ENCODE measurements around the gene MACF1.
A peak's percentile ranks its signal among the peaks of the same experiment; 100 is the strongest.
"Not testable (repeated sequence)": the region's sequence is repeated elsewhere in the genome, so short reads cannot be mapped to it uniquely, and the experiment has no call there.

Gene MACF1

DNA sequence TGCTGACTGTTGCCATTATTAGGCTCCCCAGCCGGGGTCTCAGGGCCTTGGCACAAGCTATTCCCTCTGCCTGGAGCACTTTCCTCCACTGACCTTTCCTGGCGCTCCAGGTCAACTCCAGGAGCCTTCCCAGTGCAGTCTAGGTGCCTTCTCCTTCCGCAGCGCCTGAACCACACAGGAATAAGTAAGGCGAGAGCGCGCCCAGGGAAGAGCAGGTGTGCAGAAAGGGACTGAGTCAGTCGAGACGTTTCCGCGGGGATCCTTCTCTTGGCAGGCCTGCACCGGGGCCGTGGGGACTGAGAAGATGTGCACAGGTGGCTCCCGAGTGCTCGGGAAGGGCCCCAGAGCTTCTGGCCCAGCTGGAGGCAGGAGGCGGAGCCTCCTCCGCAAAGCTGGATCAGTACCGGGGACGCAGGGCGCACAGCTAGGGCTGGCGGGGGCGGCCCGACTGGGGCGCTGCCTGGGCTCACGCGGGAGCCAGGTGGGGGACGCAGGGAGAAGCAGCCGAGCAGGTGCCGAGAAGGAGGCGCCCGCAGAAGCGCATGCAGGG, 286.2 kb downstream of the MACF1 start:
- DNase-seq (ENCODE audit: low read depth in 2 of 2) = no peak

DNA sequence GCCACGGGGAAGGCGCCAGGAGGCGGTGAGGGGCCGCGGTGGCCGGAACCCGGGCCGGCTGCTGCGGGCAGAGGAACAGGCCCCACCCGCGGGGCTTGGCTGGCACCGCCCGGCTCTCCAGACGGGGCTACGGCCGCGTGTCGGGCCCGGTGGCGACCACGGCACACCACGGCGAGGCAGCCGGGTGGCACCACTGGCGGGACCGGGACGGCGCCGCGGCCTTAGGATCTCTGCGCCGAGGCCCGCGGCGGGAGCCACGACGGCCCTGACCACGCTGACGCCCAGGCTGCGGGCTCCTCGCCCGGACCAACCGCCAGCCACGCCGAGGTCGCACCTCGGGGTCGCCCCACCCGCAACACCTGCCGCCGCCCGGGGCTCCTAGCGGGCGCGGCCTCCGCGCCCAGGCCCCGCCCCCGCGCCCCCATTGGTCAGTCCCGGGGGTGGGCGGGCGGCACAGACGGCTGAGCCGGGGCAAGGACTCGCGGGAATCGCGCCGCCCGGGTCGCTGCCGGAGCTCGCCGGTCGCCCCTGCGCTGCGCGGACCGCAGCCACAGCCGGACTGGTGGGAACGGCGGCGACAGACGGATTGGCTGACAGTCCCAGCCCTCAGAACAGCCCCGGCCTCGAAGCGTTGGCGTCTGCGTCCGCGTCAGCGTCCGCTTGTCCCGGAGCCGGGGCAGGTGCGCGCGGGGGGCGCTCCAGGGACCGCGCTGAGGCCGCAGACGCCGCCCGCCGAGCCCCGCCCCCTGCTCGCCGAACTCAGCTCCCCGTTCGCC, 286.8 kb downstream of the MACF1 start, which contains the start of gene BMP8A:
Gene BMP8A (plus strand): TSS at position 491 of the 776 bp plus-strand sequence. CDS start 356 bp downstream, outside the sequence.
- peak; percentile 49 to 50 for DNase-seq (ENCODE audit: low read depth in 2 of 2)

DNA sequence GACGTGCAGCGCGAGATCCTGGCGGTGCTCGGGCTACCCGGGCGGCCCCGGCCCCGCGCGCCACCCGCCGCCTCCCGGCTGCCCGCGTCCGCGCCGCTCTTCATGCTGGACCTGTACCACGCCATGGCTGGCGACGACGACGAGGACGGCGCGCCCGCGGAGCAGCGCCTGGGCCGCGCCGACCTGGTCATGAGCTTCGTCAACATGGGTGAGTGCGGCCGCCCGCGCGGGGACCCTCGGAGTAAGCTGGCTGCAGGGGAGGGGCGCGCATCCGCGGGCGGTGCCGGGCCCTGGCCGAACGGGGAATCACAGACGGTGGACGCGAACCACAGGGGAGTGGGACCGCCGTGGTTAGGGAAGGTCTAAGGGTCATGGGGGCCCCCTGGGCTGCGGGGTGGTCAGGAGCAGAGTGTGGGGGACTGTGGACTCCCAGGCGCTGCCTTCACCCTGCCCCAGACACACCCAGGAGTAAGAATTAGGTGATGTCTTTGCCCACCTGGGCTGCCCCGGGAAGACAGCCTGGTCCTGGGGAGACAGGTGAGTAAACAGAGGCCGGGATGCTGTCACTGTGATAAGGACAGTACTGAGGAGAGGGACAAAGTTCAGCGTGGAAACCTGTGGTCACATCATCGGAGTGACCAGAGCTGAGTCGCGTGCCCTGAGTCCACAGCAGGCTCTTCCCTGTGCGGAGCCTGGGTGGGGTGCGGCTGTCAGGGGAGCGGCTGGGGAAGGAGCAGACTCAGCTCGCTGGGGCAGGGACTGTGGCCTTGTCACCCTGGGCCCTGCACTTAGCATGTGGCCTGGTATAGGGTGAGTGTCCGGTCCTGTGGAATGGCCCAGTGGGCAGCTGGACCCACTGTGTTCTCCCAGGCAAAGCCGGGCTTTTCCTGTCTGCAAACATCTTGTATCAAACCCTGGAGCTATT, 287.9 kb downstream of the MACF1 start:
- not testable (repeated sequence) for DNase-seq (ENCODE audit: low read depth in 2 of 2)

DNA sequence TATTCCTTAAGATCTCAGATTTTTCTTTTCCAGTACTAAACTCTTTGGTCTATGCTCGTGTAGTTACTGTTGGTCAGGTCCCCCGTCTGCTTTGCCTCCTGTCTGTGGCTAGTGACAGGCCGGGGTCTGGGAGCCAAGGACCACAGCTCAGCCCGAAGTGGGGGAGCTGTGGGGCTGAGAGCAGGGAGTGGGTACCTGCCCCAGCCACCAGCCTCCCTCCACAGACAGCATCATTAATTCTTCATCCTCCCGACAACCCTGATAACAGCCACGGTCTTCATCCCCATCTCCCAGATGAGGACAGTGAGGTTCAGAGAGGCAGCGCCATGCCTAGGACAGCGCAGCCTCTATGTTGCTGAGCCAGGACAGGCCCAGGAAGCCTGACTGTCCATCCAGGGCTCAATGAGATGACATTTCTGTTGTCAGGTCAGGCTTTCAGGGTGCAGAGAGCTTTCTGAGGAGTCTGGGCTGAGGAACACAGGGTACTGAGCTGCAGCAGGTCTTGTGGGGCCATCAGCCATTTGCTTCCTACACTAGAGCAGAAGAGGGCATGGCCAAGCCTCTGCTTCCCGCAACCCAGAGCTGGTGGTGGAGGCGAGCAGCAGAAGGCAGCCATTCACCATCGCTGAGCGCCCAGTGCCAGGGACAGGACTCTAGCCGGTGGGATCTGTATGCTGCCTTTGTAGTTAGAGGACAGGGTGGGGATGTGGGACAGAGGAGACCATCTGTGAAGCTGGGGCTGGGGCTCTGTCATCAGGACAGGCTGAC, 288.7 kb downstream of the MACF1 start:
- not testable (repeated sequence) for DNase-seq (ENCODE audit: low read depth in 2 of 2)

DNA sequence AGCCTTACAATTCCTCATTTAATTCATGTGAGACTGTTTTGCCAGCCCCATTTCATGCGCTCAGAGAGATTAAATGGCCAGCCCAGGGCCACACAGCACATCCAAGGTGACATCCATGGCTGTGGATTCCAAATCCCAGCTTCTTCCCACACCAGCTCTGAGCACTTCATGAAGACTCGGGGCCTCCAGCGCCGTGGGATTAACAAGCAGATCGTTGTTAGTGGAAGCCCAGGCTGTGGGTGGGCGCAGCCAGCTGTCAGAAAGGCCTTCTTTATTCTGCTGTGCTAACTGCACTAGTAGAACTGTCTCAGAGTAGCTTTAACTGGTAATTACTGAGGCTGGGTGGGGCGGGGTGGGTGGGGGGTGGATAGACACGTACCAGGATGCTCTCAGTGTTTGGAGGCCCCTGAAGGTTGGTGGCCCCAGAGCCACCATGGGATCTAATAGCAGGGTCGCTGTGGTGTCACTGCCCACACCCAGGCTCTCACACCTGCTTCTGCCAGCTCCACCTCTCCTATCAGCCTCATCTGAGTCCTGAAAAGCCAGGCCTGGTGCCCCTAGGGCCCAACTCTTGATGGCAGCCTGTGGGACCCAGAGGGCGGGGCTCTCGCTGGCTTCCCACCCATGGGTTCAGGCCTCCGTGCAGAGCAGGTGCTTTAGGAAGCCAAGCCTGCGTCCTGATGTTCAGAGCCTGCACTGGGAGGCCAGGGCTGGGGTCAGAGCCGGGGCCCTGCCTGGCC, 290.3 kb downstream of the MACF1 start:
- DNase-seq (ENCODE audit: low read depth in 2 of 2) = no peak

DNA sequence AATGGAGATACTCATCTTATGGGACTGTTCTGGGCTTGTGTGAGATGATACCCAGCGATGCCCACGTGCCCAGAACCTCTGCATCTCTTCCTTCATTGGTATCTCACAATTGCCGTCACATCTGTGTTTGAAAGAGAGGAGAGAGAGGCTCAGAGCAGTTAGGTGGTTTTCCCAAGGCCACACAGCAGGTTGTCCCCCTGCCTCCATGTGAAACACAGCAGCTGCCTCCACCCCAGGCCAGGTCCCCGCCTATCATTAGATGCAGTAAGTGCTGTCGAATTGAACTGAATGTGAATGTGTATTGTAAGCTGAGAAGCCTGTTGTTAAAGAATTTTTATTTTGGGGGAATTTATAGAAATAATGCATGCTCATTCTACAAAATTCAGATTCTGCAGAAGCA, 292.0 kb downstream of the MACF1 start:
- not testable (repeated sequence) for DNase-seq (ENCODE audit: low read depth in 2 of 2)

DNA sequence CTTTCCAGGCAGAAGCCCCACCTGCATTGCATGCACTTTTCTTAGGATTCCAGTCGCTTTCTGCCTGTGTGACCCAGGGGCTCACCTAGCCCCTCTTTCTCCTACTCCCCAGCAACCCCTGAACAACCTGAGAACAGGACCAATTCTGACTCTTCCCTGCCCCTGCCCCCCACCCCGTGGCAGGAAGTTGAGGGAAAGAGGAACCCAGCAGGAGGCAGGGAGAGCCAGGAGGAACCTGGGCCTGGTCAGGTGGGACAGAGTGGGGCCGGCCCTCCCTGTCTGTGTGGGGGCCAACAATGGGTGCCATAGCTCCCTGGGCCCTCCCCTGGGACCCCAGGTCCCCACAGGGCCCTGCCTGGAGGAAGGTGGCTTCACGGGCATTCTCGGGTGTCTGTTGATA, 293.1 kb downstream of the MACF1 start:
- DNase-seq (ENCODE audit: low read depth in 2 of 2) = no peak

DNA sequence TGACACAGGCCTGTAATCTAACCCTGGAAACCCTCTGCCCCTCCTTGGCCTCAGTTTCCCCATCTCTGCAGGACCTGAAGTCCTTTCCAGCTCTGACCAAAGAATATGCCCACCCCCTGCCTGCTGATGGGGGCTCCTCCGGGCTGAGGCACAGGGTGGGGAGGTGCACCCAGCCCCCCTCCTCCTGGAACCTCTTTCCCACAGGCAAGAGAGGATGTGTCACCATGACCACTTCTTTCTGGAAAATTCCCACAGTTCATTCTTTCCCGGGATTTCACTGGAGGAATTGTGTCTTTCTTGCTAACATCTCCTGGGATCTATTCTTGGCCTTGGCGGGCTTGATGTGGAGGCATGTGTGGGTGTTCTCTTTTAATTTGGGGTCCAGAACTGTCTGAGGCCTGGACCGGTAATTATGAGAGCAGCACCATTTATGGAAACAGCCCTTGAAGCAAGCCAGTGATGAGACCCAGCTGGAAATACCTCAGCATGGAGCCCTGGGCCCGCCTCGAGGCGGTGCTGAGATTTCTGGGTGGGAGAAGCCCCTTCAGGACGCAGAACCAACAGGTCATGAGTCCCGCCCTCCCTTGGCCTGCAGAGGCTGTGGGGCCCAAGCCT, 293.7 kb downstream of the MACF1 start:
- DNase-seq (ENCODE audit: low read depth in 2 of 2) = not testable (repeated sequence)

DNA sequence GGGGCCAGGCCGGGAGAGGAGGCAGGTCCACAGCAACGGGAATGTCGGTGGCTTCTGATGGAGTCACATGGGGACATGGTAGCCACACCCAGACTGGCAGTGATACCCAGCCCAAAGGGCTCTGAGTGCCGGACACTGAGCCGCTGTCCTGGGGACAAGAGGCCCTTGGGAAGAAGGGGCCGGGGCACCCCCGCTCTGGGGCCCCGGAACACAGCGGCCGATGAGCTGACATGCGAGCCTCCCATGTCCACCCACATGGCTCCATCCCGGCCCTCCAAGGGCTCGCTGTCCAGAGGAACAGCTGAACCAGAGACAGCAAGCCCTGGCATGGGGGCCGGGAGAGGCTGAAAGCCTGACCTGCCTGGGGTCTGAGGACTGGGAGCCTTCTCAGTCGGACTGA, 294.3 kb downstream of the MACF1 start:
- DNase-seq (ENCODE audit: low read depth in 2 of 2) = not testable (repeated sequence)

DNA sequence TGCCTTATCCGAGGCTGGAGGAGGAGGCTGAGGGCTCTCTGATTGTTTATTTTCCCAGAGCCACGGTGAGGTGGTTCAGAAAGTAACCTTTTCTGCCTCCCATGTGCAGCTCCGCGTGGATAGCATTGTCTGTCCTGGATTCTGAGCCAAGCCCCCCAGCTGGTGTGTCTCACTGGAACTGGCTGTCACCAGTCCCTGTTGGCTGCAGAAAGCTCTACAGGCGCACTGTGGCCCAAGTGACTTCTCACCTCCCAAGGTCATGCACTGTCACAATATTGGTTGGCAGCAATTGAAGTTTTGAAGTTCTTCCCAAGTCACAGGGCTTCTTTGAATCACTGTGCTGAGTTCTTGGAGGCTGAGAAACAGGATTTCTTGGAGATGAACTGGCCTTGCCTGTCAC, 295.2 kb downstream of the MACF1 start:
- DNase-seq (ENCODE audit: low read depth in 2 of 2) = no peak

DNA sequence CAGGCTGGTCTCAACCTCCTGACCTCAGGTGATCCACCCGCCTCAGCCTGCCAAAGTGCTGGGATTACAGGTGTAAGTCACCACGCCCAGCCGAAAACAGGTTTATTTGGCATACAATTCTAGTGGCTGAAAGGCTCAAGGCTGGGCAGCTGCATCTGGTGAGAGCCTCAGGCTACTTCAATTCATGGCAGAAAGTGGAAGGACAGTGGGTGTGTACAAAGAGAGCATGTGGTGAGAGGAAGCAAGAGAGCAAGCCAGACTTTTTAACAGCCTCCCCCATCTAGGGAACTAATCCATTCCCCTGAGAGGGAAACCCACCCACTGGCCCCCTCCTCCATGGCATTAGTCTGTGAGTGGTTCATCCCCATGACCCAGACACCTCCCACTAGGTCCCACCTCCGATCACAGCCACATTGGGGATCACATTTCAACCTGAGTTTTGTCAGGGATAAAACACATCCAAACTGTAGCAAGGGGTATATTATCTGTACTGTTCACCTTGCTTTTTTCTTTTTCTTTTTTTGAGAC, 296.4 kb downstream of the MACF1 start:
- no peak for DNase-seq (ENCODE audit: low read depth in 2 of 2)

DNA sequence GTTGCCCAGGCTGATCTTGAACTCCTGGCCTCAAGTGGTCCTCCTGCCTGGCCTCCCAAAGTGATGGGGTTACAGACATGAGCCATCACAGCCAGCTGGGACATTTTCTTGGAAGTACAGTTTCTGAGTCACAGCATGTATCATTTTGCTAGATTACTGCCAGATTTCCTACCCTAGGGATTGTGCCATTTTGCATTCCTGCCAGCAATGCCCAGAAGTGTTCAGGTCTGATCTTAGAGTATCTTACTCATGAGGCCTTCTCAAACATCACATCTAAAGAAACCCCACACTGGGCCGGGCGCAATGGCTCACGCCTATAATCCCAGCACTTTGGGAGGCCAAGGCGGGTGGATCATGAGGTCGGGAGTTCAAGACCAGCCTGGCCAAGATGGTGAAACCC, 297.2 kb downstream of the MACF1 start:
- no peak for DNase-seq (ENCODE audit: low read depth in 2 of 2)

DNA sequence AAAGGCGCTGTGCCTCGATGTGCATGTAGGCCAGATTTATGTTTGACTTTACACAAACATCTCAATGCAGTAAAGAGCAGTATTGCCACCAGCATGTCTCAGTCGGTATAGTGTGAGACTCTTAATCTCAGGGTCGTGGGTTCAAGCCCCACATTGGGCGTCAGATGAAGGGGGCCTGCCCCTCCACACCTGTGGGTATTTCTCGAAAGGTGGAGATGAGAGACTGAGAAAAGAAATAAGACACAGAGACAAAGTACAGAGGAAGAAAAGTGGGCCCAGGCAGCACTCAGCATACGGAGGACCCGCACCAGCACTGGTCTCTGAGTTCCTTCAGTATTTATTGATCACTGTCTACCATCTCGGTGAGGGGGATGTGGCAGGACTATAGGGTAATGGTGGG, 299.9 kb downstream of the MACF1 start:
- DNase-seq (ENCODE audit: low read depth in 2 of 2) = not testable (repeated sequence)

DNA sequence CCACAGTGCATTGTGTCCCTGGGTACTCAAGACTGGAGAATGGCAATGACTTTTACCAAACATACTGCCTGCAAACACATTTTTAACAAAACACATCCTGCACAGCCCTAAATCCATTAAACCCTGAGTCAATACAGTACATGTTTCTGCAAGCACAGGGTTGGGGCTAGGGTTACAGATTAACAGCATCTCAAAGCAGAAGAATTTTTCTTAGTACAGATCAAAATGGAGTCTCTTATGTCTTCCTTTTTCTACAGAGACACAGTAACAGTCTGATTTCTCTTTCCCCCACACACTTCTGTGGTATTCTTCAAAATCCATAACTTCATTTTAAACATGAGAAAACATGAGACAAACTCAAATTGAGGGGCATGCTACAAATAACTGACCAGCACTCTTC, 300.8 kb downstream of the MACF1 start:
- no peak for DNase-seq (ENCODE audit: low read depth in 2 of 2)

DNA sequence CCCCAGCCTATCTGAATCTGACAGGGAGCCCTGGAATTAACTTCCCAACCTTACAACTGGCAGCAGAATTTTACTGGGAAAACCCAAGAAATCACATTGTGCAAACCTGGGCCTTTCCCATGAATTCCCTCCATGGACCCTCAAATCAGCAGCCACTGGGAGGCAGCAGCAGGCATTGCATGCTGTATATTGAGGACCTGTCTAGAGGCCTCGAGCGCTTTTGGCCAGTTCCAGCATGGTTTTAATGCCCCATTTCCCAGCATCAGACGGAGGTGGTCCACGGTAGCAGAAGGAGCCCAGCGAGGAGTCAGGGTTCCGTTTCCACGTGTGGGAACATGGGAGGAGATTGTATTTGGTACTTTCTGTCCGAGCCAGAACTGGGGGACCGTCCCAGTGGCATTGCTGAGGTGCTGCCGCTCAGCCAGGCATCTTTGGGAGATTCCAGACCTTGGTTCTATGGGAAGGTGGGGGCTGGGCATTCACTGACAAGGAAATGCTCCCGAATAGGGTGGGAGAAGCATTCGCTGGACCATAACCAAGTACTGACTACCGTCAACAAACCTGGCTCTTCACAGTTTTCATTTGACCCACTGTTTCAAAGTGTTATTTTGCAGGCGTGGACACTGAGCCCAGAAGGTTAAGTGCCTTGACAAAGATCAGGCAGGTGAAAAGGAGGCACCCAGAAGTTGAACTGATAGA, 302.9 kb downstream of the MACF1 start:
- DNase-seq (ENCODE audit: low read depth in 2 of 2) = no peak

DNA sequence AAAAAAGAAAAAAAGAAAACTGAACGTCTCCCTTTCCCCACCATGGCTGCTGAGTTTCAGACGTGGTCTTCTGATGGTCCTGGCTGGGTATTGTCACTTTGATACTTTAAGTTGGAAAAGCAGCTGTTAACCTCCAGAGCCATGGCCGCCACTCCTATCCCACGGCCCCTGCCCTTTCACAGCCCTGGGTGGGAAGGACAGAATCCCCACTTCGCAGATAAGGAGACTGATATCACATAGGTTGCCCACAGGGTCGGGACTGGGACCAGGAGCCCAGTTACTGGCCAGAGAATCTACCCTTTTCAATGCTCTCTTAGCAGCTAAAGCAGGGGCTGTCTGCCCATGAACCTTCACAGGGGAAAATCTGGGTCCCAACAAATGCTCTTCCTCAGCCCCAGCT, 303.8 kb downstream of the MACF1 start:
- no peak for DNase-seq (ENCODE audit: low read depth in 2 of 2)

DNA sequence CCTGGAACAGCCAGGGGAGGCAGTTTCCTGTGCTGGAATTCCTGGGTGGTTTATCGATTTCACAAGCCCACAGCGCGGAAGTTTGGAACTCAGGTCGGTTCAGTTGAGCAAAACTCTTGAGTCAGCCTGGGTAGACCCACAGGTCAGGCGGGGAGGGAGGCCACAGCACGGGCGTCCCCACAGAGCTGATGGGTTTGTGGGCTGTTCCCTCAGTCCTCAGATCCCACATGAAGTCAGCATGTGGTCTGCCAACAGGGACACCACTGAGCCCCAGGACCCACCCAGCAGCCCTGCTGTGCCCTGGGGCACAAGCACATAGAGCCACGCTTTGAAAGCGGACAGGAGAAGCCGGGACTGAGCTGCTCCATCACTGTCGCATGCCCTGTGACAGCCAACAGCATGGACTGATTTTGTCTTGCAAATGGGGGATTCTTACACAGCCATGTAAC, 304.4 kb downstream of the MACF1 start:
- no peak for DNase-seq (ENCODE audit: low read depth in 2 of 2)

DNA sequence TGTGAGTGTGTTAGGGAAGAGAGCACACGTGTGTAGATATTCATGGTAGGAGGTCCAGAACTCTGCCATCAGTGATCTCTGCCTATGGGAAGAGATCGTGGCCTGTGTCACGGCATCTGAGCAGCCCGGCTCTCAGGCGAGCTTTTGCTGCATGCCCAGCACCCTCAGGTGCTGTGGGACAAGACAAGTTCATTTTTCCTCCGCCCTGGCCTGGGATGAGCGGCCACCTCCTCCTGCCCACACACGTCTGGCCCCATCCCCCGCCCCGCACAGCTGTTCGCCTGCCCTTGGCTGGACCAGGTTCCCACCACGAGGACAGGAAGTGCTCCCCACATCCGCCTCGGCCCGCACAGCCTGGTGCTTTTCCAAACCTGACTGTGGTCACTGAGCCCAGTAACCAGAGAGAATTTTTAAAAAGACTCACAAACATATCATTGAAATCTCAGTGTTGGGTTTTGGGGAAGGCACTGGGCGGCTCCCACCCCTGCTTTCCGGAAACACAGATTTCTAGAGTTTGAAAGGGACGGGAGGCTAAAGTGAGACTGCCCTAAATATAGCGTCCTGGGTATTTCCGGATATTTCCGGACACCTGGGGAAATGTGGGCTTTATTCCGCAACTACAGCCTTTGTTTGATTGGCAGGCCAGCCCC, 305.0 kb downstream of the MACF1 start:
- DNase-seq (ENCODE audit: low read depth in 2 of 2) = no peak

DNA sequence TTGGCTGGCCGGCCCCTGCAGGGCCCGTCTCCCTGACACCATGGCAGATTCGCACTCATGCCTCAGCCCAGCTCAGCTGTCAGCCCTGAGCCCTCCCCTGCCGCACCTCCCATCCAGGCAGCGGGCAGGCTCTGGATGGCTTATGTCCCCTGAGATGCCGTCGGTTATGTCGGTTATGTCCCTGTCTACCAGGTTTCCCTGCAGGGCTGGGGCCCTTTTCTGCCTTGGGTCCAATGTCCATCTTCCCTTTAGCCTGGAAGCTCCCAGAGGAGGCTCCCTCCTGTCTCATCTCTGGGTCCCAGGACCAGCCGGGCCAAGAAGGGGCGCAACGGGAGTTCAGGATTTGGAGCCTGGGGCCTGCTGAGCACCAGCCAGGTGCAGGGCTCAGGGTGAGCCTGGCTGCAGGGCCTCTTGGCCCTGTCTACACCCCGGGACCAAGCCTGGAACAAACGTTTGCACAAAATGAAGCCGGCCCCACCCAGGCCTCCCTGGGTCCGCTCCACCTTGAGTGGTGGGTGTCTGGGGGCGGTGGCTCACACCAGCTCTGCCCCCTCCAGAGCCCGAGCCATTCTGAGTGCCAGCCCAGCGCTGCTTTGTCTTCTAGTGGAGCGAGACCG, 306.2 kb downstream of the MACF1 start:
- not testable (repeated sequence) for DNase-seq (ENCODE audit: low read depth in 2 of 2)

Data from activated CD4-positive, alpha-beta T cell treated with anti-CD3 and anti-CD28 coated beads for 24 hours (primary cell).